Measurements from ENCODE around the gene GRM8. TPM values are rescaled to one million over a fixed set of nuclear protein-coding genes. Genes with fewer than 3 reads are reported as not detected.

The GRM8 gene
- total RNA-seq, 1 experiment from 2014 or later, result not detected

DNA sequence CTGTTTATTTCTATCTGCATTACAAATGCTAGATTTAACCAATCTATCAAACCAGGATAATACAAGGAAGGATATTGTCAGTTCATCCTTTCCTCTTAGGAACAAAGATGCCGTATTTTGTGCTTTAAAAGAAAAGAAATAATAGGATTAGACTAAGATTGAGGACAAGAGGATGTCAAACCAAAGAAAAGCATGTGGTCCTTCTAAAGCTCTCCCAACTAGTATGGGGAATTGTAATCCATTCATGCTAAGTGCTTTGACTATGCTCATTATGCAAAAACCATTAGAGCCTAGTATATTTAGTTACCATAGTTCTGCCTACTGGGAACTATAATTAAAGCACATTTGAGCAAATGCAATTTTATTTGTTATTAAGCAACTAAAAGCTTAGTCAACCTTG lies 280.2 kb downstream of the GRM8 start:
- CTCF ChIA-PET, result no interaction called here
- no peaks in the 10 kb centered on the region for H3K36me3 Mint-ChIP-seq (ENCODE audit: insufficient read depth, unreplicated experiment)
- no peaks in the 10 kb centered on the region for H3K4me1 Mint-ChIP-seq (ENCODE audit: low read depth, unreplicated experiment)

GRCh38 chr7:126959649-126960048 lies 293.1 kb downstream of the GRM8 start:
- no peaks in the 10 kb centered on the region for H3K36me3 ChIP-seq (ENCODE audit: control insufficient read depth, insufficient read depth, low read length)
- H3K36me3 Mint-ChIP-seq (ENCODE audit: insufficient read depth, unreplicated experiment), result no peaks in the 10 kb centered on the region
- no TSS peak for BruUV-seq (replicated peaks)
- intact Hi-C loops (cut with micrococcal nuclease; ENCODE audit: unreplicated experiment), result no loop called here
- no peaks in the 10 kb centered on the region for H3K27me3 ChIP-seq (replicated peaks; ENCODE audit: control insufficient read depth, insufficient read depth, low read length)
- H3K27ac Mint-ChIP-seq (ENCODE audit: unreplicated experiment), result no peak overlapping the region
- ChIA-PET CTCF (no interaction called here), POLR2A (no interaction called here)
- DNase-seq, result no peak
- H3K4me1 ChIP-seq, result no peaks in the 10 kb centered on the region
- no peaks in the 10 kb centered on the region for H3K9me3 ChIP-seq
- TF ChIP-seq, protein P1, sequence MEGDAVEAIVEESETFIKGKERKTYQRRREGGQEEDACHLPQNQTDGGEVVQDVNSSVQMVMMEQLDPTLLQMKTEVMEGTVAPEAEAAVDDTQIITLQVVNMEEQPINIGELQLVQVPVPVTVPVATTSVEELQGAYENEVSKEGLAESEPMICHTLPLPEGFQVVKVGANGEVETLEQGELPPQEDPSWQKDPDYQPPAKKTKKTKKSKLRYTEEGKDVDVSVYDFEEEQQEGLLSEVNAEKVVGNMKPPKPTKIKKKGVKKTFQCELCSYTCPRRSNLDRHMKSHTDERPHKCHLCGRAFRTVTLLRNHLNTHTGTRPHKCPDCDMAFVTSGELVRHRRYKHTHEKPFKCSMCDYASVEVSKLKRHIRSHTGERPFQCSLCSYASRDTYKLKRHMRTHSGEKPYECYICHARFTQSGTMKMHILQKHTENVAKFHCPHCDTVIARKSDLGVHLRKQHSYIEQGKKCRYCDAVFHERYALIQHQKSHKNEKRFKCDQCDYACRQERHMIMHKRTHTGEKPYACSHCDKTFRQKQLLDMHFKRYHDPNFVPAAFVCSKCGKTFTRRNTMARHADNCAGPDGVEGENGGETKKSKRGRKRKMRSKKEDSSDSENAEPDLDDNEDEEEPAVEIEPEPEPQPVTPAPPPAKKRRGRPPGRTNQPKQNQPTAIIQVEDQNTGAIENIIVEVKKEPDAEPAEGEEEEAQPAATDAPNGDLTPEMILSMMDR (IDR thresholded peaks at IDR 0.05; ENCODE audit: insufficient read depth in 1 of 2, low read depth in 1 of 2, low read length in 1 of 2, severe bottlenecking in 1 of 2, unreplicated experiment in 1 of 2), result no peak
- H3K9me3 Mint-ChIP-seq (ENCODE audit: unreplicated experiment), result no peaks in the 10 kb centered on the region
- peaks cover 3% of the 10 kb centered on the region for H3K27me3 Mint-ChIP-seq (ENCODE audit: insufficient read depth, unreplicated experiment)
- H3K4me3 ChIP-seq (ENCODE audit: low read depth, low read length), result no peak overlapping the region
- H3K4me1 Mint-ChIP-seq (ENCODE audit: low read depth, unreplicated experiment), result no peaks in the 10 kb centered on the region
- no peak overlapping the region for H3K4me3 Mint-ChIP-seq (ENCODE audit: unreplicated experiment)

More for the DNA sequence above, 280.2 kb downstream of the GRM8 start:
- Histone ChIP-seq H3K4me3 (ENCODE audit: low read depth, low read length) (no peak overlapping the region), H3K9me3 (no peaks in the 10 kb centered on the region), H3K4me1 (no peaks in the 10 kb centered on the region), H3K27me3 (replicated peaks; ENCODE audit: control insufficient read depth, insufficient read depth, low read length) (no peaks in the 10 kb centered on the region), H3K36me3 (ENCODE audit: control insufficient read depth, insufficient read depth, low read length) (no peaks in the 10 kb centered on the region)
- H3K4me3 Mint-ChIP-seq (ENCODE audit: unreplicated experiment), result no peak overlapping the region
- POLR2A ChIA-PET, result no interaction called here
- H3K27me3 Mint-ChIP-seq (ENCODE audit: insufficient read depth, unreplicated experiment), result no peaks in the 10 kb centered on the region
- no peak for DNase-seq
- no TSS peak for BruUV-seq (replicated peaks)
- TF ChIP-seq, protein P1 (IDR thresholded peaks at IDR 0.05; ENCODE audit: insufficient read depth in 1 of 2, low read depth in 1 of 2, low read length in 1 of 2, severe bottlenecking in 1 of 2, unreplicated experiment in 1 of 2), result no peak
- no peaks in the 10 kb centered on the region for H3K9me3 Mint-ChIP-seq (ENCODE audit: unreplicated experiment)
- no peak overlapping the region for H3K27ac Mint-ChIP-seq (ENCODE audit: unreplicated experiment)
- intact Hi-C loops (cut with micrococcal nuclease; ENCODE audit: unreplicated experiment), result no loop called here

DNA sequence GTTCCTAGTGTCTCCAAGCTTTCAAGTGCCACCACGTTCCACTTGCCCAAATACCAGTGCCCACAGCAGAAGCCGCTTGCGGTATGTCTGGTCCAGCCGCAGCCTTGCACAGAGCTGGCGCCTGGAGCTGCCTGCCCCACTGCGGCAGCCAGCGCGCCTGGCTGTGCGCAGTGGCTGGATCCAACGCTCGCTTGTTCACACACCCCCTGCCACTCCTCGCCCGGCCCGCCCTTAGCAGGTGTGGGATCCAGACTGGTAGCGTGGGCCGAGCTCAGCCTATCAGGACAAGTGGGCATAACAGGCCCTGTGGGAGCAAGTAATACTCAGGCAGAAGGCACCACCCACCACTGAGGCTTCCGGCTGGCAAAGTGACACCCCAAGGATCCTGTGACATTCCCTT lies 294.4 kb downstream of the GRM8 start:
- CTCF ChIA-PET, result no interaction called here
- Histone ChIP-seq H3K9me3 (no peaks in the 10 kb centered on the region), H3K36me3 (ENCODE audit: control insufficient read depth, insufficient read depth, low read length) (no peaks in the 10 kb centered on the region), H3K4me1 (no peaks in the 10 kb centered on the region), H3K27me3 (replicated peaks; ENCODE audit: control insufficient read depth, insufficient read depth, low read length) (no peaks in the 10 kb centered on the region), H3K4me3 (ENCODE audit: low read depth, low read length) (no peak overlapping the region)
- no peak overlapping the region for H3K4me3 Mint-ChIP-seq (ENCODE audit: unreplicated experiment)
- H3K9me3 Mint-ChIP-seq (ENCODE audit: unreplicated experiment), result no peaks in the 10 kb centered on the region
- TF ChIP-seq, protein P1 (IDR thresholded peaks at IDR 0.05; ENCODE audit: insufficient read depth in 1 of 2, low read depth in 1 of 2, low read length in 1 of 2, severe bottlenecking in 1 of 2, unreplicated experiment in 1 of 2), result no peak
- H3K27me3 Mint-ChIP-seq (ENCODE audit: insufficient read depth, unreplicated experiment), result peaks cover 3% of the 10 kb centered on the region
- POLR2A ChIA-PET, result no interaction called here
- no peak overlapping the region for H3K27ac Mint-ChIP-seq (ENCODE audit: unreplicated experiment)
- no peaks in the 10 kb centered on the region for H3K4me1 Mint-ChIP-seq (ENCODE audit: low read depth, unreplicated experiment)
- no TSS peak for BruUV-seq (replicated peaks)
- H3K36me3 Mint-ChIP-seq (ENCODE audit: insufficient read depth, unreplicated experiment), result no peaks in the 10 kb centered on the region
- intact Hi-C loops (cut with micrococcal nuclease; ENCODE audit: unreplicated experiment), result no loop called here
- DNase-seq, result no peak

All from Caco-2 (cell line).